HEK293 (cell line): ENCODE data around the gene ZMYM5.

Experiments
- BCL11B ChIP-seq: fragments of 450-650 bp; formaldehyde crosslinking; IDR thresholded peaks from 2 replicates; pipeline ENCODE4 v1.5.1; 2016; ENCODE audit warnings: low read depth, missing biosample characterization, missing genetic modification characterization
- GLIS1 ChIP-seq: fragments of 450-650 bp; formaldehyde crosslinking; IDR thresholded peaks from 2 replicates; pipeline ENCODE4 v1.5.1; 2016; ENCODE audit warnings: missing biosample characterization, missing genetic modification characterization
- HIC1 ChIP-seq: fragments of 450-650 bp; formaldehyde crosslinking; IDR thresholded peaks from 2 replicates; pipeline ENCODE4 v1.5.1; 2016; ENCODE audit warnings: missing biosample characterization, missing genetic modification characterization
- INSM2 ChIP-seq: fragments of 450-650 bp; formaldehyde crosslinking; IDR thresholded peaks from 2 replicates; pipeline ENCODE4 v1.5.1; 2016; ENCODE audit warnings: missing biosample characterization, missing genetic modification characterization
- SALL2 ChIP-seq: fragments of 450-650 bp; formaldehyde crosslinking; IDR thresholded peaks from 2 replicates; pipeline ENCODE4 v1.5.0; 2017; ENCODE audit warnings: missing biosample characterization, mild to moderate bottlenecking, missing genetic modification characterization, borderline replicate concordance
- TSHZ1 ChIP-seq: fragments of 450-650 bp; formaldehyde crosslinking; IDR thresholded peaks from 2 replicates; pipeline ENCODE4 v1.5.1; 2016; ENCODE audit warnings: missing biosample characterization, missing genetic modification characterization, borderline replicate concordance
- ZFP37 ChIP-seq: fragments of 450-650 bp; formaldehyde crosslinking; IDR thresholded peaks from 2 replicates; pipeline ENCODE4 v1.5.1; 2016; ENCODE audit warnings: missing biosample characterization, missing genetic modification characterization
- ZNF16 ChIP-seq: fragments of 450-650 bp; formaldehyde crosslinking; IDR thresholded peaks from 2 replicates; pipeline ENCODE4 v1.5.1; 2016; ENCODE audit warnings: low read depth, missing biosample characterization, missing genetic modification characterization
- ZNF18 ChIP-seq: fragments of 450-650 bp; formaldehyde crosslinking; IDR thresholded peaks from 2 replicates; pipeline ENCODE4 v1.5.1; 2016; ENCODE audit warnings: missing biosample characterization, missing genetic modification characterization
- ZNF2 ChIP-seq: fragments of 450-650 bp; formaldehyde crosslinking; IDR thresholded peaks from 2 replicates; pipeline ENCODE4 v1.5.1; 2016; ENCODE audit warnings: missing biosample characterization, missing genetic modification characterization
- ZNF239 ChIP-seq: fragments of 450-650 bp; formaldehyde crosslinking; IDR thresholded peaks from 2 replicates; pipeline ENCODE4 v1.5.1; 2016; ENCODE audit warnings: missing biosample characterization, missing genetic modification characterization
- ZNF488 ChIP-seq: fragments of 450-650 bp; formaldehyde crosslinking; IDR thresholded peaks from 2 replicates; pipeline ENCODE4 v1.5.1; 2016; ENCODE audit warnings: missing biosample characterization, missing genetic modification characterization
- ZNF530 ChIP-seq: fragments of 450-650 bp; formaldehyde crosslinking; IDR thresholded peaks from 2 replicates; pipeline ENCODE4 v1.5.1; 2016; ENCODE audit warnings: low read depth, missing biosample characterization, missing genetic modification characterization
- ZNF555 ChIP-seq: fragments of 450-650 bp; formaldehyde crosslinking; conservative IDR thresholded peaks from 2 replicates; pipeline ENCODE4 v1.5.1; 2017; ENCODE audit warnings: missing biosample characterization, mild to moderate bottlenecking, missing genetic modification characterization, inconsistent platforms
- ZNF623 ChIP-seq: fragments of 450-650 bp; formaldehyde crosslinking; IDR thresholded peaks from 2 replicates; pipeline ENCODE4 v1.5.1; 2016; ENCODE audit warnings: missing biosample characterization, missing genetic modification characterization
- ZNF660 ChIP-seq: fragments of 450-650 bp; IDR thresholded peaks from 2 replicates; pipeline ENCODE4 v1.5.1; 2018; ENCODE audit warnings: missing biosample characterization, mild to moderate bottlenecking, missing genetic modification characterization
- ZNF768 ChIP-seq: fragments of 450-650 bp; formaldehyde crosslinking; IDR thresholded peaks from 2 replicates; pipeline ENCODE4 v1.5.1; 2018; ENCODE audit warnings: missing biosample characterization, mild to moderate bottlenecking, missing genetic modification characterization
- ZNF776 ChIP-seq: fragments of 450-650 bp; formaldehyde crosslinking; IDR thresholded peaks from 2 replicates; pipeline ENCODE4 v1.5.0; 2017; ENCODE audit warnings: missing biosample characterization, missing genetic modification characterization, borderline replicate concordance
- ZNF830 ChIP-seq: fragments of 450-650 bp; IDR thresholded peaks from 2 replicates; pipeline ENCODE4 v1.5.0; 2018; ENCODE audit warnings: missing biosample characterization, missing genetic modification characterization, low read depth, mild to moderate bottlenecking, moderate library complexity
- ZXDB ChIP-seq: fragments of 450-650 bp; formaldehyde crosslinking; IDR thresholded peaks from 2 replicates; pipeline ENCODE4 v1.5.1; 2016; ENCODE audit warnings: missing biosample characterization, missing genetic modification characterization
- TF ChIP-seq, protein P1 (sequence below): fragments of 450-650 bp; formaldehyde crosslinking; conservative IDR thresholded peaks from 2 replicates; pipeline ENCODE4 v1.5.1; 2016; ENCODE audit warnings: low read depth, missing biosample characterization, missing genetic modification characterization
- TF ChIP-seq, protein P2 (sequence below): fragments of 450-650 bp; formaldehyde crosslinking; IDR thresholded peaks from 2 replicates; pipeline ENCODE4 v1.5.1; 2016; ENCODE audit warnings: missing biosample characterization, missing genetic modification characterization, low read depth

ZMYM5 gene

DNA sequence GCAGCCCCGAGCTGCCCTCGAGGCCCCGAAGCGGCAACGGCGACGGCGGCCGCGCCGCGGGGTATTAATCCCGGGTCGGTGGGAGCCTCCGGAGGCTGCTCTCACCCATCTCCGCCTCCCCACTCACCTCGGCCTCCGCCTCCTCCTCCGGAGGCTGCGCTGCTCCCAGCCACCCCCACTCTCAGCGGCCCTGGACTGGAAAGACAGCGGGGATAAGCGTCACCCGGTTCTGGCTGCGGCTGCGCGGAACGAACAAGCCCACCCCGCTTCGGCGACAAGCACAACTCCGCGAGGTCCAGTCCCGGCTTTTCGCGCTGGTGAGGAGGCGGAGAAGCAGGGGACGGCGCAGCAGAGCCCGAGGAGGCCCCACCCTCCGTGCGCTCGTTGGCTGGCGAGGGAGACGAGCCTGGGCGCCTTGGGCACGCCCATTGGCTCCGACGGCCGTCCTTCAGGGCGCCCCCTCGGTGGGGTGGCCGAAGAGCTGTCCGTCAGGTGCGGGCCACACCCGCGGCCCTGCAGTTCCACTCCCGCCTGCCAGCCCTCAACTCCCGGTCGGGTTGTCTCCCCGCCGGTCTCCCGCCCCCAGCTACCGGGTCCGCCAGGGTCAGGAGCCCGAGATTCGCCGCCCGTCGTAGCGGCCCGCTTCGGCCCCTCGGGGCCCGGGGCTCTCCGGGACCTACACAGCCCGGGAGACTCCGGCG, at the start of gene ZMYM5 (continued):
- TF ChIP-seq, protein P1, sequence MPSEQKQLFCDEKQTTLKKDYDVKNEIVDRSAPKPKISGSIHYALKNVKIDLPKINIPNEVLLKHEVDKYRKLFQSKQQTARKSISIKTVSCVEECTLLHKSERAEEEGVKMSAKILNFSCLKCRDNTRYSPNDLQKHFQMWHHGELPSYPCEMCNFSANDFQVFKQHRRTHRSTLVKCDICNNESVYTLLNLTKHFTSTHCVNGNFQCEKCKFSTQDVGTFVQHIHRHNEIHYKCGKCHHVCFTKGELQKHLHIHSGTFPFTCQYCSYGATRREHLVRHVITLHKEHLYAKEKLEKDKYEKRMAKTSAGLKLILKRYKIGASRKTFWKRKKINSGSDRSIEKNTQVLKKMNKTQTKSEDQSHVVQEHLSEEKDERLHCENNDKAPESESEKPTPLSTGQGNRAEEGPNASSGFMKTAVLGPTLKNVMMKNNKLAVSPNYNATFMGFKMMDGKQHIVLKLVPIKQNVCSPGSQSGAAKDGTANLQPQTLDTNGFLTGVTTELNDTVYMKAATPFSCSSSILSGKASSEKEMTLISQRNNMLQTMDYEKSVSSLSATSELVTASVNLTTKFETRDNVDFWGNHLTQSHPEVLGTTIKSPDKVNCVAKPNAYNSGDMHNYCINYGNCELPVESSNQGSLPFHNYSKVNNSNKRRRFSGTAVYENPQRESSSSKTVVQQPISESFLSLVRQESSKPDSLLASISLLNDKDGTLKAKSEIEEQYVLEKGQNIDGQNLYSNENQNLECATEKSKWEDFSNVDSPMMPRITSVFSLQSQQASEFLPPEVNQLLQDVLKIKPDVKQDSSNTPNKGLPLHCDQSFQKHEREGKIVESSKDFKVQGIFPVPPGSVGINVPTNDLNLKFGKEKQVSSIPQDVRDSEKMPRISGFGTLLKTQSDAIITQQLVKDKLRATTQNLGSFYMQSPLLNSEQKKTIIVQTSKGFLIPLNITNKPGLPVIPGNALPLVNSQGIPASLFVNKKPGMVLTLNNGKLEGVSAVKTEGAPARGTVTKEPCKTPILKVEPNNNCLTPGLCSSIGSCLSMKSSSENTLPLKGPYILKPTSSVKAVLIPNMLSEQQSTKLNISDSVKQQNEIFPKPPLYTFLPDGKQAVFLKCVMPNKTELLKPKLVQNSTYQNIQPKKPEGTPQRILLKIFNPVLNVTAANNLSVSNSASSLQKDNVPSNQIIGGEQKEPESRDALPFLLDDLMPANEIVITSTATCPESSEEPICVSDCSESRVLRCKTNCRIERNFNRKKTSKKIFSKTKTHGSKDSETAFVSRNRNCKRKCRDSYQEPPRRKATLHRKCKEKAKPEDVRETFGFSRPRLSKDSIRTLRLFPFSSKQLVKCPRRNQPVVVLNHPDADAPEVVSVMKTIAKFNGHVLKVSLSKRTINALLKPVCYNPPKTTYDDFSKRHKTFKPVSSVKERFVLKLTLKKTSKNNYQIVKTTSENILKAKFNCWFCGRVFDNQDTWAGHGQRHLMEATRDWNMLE (tag by site-specific recombination), result no peak
- TF ChIP-seq ZNF239 (tag by site-specific recombination) (no peak), ZFP37 (no peak), TSHZ1 (tag by site-specific recombination) (no peak), ZNF18 (peak; percentile 72; the same call in 1 of the 2 replicates), BCL11B (tag by site-specific recombination) (peak; percentile 42), ZNF16 (tag by site-specific recombination) (no peak), ZNF660 (0 out of 2 replicates have a peak, but pooled peaks have one; percentile 23), ZNF776 (tag by site-specific recombination) (no peak), ZNF768 (tag by site-specific recombination) (no peak), ZNF623 (tag by site-specific recombination) (no peak), GLIS1 (tag by site-specific recombination) (no peak), ZNF2 (tag by site-specific recombination) (no peak), HIC1 (tag by site-specific recombination) (0 out of 2 replicates have a peak, but pooled peaks have one; percentile 41), INSM2 (no peak), ZNF830 (no peak), ZNF488 (no peak), SALL2 (tag by site-specific recombination) (no peak), ZXDB (tag by site-specific recombination) (peak; percentile 69), ZNF555 (no peak), ZNF530 (tag by site-specific recombination) (no peak)
- TF ChIP-seq, protein P2, sequence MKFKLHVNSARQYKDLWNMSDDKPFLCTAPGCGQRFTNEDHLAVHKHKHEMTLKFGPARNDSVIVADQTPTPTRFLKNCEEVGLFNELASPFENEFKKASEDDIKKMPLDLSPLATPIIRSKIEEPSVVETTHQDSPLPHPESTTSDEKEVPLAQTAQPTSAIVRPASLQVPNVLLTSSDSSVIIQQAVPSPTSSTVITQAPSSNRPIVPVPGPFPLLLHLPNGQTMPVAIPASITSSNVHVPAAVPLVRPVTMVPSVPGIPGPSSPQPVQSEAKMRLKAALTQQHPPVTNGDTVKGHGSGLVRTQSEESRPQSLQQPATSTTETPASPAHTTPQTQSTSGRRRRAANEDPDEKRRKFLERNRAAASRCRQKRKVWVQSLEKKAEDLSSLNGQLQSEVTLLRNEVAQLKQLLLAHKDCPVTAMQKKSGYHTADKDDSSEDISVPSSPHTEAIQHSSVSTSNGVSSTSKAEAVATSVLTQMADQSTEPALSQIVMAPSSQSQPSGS (tag by site-specific recombination), result no peak
